H1 (cell line): ENCODE data around the gene SPTAN1. TPM values are rescaled to one million over a fixed set of nuclear protein-coding genes. Genes with fewer than 3 reads are reported as not detected.

Source experiments
- CHD2 ChIP-seq: IDR thresholded peaks from 2 replicates; pipeline ENCODE4 v1.6.1; 2012; ENCODE audit warnings: low read length, improper control_type of control experiment
- KDM1A ChIP-seq: fragments of 200-600, 300-600 bp; sonication (generic); IDR thresholded peaks from 2 replicates; pipeline ENCODE4 v1.7.1; 2016; ENCODE audit warnings: mild to moderate bottlenecking, low read length, borderline replicate concordance
- KDM4A ChIP-seq: IDR thresholded peaks from one replicate; pipeline ENCODE4 v1.7.1; 2012; ENCODE audit warnings: low read depth, mild to moderate bottlenecking, moderate library complexity, low read length, inconsistent platforms; ENCODE audit not compliant: severe bottlenecking
- SIRT6 ChIP-seq: IDR thresholded peaks from one replicate; pipeline ENCODE4 v1.7.1; 2012; ENCODE audit warnings: low read length, inconsistent platforms
- polyA plus RNA-seq, 7 experiments: library from polyadenylated mRNA; depleted of rRNA in 3 of 7; stranded (reverse) in 5 of 7; unstranded in 2 of 7; fragments of >200 nt in 5 of 7; fragments of 200-250 nt in 2 of 7; gene quantifications; 1 replicate in 5 of 7; 2 replicates in 1 of 7; 4 replicates in 1 of 7; pipeline versions ENCODE4 v1.2.1 to v1.2.3, GENCODE V29; 2011 to 2013; ENCODE audit warnings: missing spikeins in 2 of 7, mixed read lengths in 2 of 7
- total RNA-seq: library from RNA; stranded (reverse); fragmentation: NEBNext Ultra II Directional; extraction: Animal tissue kit (Norgen Biotek cat#: 25700); gene quantifications from 2 replicates; pipeline ENCODE4 v1.2.1, GENCODE V29; 2021

Gene SPTAN1
- total and polyA plus RNA-seq, 2 of the 8 experiments (the other 6 are each of a cell fraction or from before 2014, with no cell fraction given), result 182 to 216 TPM

GRCh38 chr9:128546504-128546903, 5.9 kb upstream of the SPTAN1 start (continued):
- TF ChIP-seq SIRT6 (no peak), KDM4A (no peak), KDM1A (no peak), CHD2 (no peak)
